ENCODE results near the gene SLC1A7. TPM values are rescaled to one million over a fixed set of nuclear protein-coding genes. Genes with fewer than 3 reads are reported as not detected.
A peak's percentile ranks its signal among the peaks of the same experiment; 100 is the strongest.

The SLC1A7 gene
- total RNA-seq, 4 donors from 2014 or later: 4.7 to 12.8 (median 9.4) TPM; not detected in 1

DNA sequence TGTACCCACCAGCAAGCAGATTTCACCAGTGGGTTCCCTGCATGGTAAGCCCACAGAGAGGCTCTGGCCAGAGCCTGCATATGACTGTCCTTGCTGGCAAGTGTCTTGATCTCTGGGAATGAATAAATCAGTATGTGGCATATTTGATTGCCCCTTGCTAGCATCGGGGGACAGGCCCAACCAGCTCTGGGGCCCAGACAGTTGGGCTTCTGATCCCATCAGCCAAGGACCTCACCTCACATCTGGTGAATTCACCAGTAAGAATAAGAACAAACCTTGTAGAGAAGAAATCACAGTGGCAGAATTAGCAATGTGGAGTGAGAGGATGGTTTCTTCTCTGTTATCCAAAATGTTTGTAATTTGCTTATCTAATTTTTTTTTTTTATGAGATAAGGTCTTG, 15.9 kb downstream of the SLC1A7 start:
- peak in 2 of 3 donors; percentile 7 to 10 for DNase-seq
- Histone ChIP-seq H3K4me3 (no peak overlapping the region), H3K9me3 (no peaks in the 10 kb centered on the region), H3K27me3 (no peaks in the 10 kb centered on the region), H3K36me3 (no peaks in the 10 kb centered on the region), H3K4me1 (peaks cover 0 to 10% (median 0%) of the 10 kb centered on the region in 4 donors), H3K27ac (no peak overlapping the region)
- TF ChIP-seq POLR2A (IDR thresholded peaks at IDR 0.05): no peak
- TF ChIP-seq, protein P1, sequence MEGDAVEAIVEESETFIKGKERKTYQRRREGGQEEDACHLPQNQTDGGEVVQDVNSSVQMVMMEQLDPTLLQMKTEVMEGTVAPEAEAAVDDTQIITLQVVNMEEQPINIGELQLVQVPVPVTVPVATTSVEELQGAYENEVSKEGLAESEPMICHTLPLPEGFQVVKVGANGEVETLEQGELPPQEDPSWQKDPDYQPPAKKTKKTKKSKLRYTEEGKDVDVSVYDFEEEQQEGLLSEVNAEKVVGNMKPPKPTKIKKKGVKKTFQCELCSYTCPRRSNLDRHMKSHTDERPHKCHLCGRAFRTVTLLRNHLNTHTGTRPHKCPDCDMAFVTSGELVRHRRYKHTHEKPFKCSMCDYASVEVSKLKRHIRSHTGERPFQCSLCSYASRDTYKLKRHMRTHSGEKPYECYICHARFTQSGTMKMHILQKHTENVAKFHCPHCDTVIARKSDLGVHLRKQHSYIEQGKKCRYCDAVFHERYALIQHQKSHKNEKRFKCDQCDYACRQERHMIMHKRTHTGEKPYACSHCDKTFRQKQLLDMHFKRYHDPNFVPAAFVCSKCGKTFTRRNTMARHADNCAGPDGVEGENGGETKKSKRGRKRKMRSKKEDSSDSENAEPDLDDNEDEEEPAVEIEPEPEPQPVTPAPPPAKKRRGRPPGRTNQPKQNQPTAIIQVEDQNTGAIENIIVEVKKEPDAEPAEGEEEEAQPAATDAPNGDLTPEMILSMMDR (IDR thresholded peaks at IDR 0.05): no peak

DNA sequence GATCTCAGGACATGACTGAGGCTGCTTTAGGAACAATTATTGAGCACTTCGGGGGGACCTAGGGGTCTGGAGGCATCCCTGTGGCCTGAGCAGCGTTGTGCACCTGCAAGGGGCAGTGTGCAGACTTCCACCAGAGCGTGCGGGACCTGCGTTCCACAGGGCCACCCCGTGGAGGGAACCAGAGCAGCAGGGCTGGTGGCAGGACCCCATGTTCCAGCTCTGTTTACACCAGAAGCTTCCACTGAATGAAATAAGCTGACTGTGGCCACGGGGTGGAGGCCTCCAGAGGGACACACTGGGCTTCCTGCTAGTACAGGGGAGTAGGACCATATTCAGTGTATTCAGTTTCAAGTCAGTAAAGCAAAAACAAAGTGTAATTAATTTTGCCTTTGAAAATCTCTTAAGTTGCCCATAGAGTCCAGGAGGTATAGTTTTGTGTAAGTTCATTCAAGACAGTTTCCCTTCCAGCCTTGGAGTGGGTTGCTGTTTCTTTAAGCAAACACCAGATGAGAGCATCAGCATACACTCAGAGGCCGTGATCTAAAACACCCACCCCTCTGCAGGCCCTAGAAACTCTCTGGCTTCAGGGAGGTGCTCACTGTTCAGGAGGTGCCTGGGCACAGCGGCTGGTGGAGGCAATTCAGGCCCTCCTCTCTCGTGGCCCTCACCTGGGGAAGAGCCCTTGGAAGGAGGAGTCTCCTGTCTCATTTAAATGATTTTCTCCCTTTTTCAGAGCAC, 16.6 kb downstream of the SLC1A7 start:
- peaks cover 0 to 14% (median 0%) of the 10 kb centered on the region in 4 donors for H3K4me1 ChIP-seq
- H3K36me3 ChIP-seq: no peaks in the 10 kb centered on the region
- no peak overlapping the region for H3K4me3 ChIP-seq
- H3K27me3 ChIP-seq: no peaks in the 10 kb centered on the region
- H3K9me3 ChIP-seq: no peaks in the 10 kb centered on the region
- TF ChIP-seq, protein P1 (IDR thresholded peaks at IDR 0.05): no peak
- no peak for TF ChIP-seq POLR2A (IDR thresholded peaks at IDR 0.05)
- H3K27ac ChIP-seq: no peak overlapping the region
- peak in 2 of 3 donors; percentile 14 to 39 for DNase-seq

DNA sequence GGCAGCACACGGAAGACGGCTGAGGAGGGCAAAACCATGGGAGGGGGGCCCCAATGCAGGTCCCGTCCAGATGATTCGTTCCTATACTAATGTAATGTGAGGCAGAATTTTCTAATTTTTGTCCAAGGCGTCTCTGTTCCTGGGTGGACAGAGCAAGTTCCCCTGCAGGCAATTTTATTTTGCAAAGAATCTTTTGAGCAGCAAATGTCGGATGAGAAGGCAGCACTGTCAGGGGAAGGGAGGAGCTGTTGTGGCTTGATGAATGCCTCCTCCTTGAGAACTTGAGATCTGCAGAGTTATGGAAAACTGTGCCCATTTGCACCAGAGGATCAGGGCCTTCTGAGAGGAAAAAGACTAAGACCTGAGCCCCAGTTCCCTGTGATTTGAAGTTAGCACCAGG, 17.3 kb downstream of the SLC1A7 start:
- Histone ChIP-seq H3K4me3 (no peak overlapping the region), H3K9me3 (no peaks in the 10 kb centered on the region), H3K27me3 (no peaks in the 10 kb centered on the region), H3K4me1 (peaks cover 0 to 14% (median 0%) of the 10 kb centered on the region in 4 donors), H3K36me3 (no peaks in the 10 kb centered on the region), H3K27ac (no peak overlapping the region)
- no peak for DNase-seq
- no peak for TF ChIP-seq POLR2A (IDR thresholded peaks at IDR 0.05)
- TF ChIP-seq, protein P1 (IDR thresholded peaks at IDR 0.05): no peak

DNA sequence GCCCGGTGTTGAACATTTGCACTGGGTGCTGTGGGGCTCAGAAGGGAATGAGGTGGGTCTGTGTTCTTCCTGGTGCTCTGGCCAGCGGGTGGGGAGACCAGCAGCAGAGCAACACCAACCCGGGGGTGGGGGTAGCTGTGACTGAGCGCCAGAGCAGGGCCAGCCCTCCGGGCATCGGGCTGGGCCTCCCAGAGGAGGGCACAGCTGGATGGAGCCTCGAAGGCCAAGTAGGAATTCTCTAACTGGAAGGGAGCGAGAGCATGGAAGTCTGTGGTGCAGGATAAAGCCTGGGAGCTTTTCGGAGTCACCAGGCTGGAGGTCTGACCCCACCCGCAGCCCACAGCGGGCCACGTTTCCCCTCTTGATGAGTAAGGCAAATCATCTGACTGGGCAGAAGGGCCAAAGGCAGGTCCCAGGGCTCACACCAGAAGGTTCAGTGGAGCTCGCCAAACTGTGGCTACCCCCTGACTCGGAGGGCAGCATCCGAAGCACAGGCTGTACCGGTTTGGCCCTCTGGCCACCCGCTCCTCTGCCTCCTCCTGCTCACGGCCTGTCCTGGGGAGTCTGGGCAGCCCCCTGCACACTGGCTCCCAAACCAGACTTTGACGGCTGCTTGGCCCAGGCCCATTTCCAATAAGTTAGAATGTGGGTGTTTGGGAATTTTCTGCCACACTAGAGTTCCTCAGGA, 18.8 kb downstream of the SLC1A7 start:
- no peak for DNase-seq
- Histone ChIP-seq H3K27ac (peak overlapping the region in 3 of 4 donors; percentile 31 to 67 (median 31)), H3K4me3 (no peak overlapping the region), H3K4me1 (peaks cover 0 to 14% (median 0%) of the 10 kb centered on the region in 4 donors), H3K9me3 (no peaks in the 10 kb centered on the region), H3K27me3 (no peaks in the 10 kb centered on the region), H3K36me3 (no peaks in the 10 kb centered on the region)
- TF ChIP-seq, protein P1 (IDR thresholded peaks at IDR 0.05): no peak
- no peak for TF ChIP-seq POLR2A (IDR thresholded peaks at IDR 0.05)

DNA sequence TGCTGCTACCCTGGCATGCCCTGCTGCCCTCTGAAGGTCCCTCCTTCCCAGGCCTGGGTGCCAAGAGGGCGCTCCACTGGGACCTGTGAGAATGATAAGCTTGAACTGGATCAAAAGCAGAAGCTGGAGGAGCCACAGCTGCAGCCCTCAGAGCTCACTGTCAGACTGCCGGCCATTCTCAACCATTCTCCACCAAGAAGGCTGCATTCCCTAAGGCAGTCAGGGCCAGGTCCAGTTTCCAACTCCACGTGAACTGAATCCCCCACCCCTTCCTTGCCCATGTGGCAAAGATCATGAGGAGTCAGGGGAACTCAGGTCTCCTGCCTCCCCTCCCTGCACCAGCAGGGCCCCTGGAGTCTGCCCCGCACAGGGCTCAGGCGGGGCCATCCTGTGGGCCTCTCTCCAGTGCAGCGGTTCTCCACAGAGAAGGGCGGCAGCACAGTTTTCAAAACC, 19.5 kb downstream of the SLC1A7 start:
- Histone ChIP-seq H3K27ac (peak overlapping the region in 2 of 4 donors; percentile 31 to 67), H3K27me3 (no peaks in the 10 kb centered on the region), H3K4me3 (no peak overlapping the region), H3K36me3 (no peaks in the 10 kb centered on the region), H3K4me1 (peaks cover 0 to 16% (median 0%) of the 10 kb centered on the region in 4 donors), H3K9me3 (no peaks in the 10 kb centered on the region)
- no peak for DNase-seq
- TF ChIP-seq, protein P1 (IDR thresholded peaks at IDR 0.05): no peak
- TF ChIP-seq POLR2A (IDR thresholded peaks at IDR 0.05): no peak

All from Peyer's patch (tissue), 4 donors.